Stimulated activated CD8-positive, alpha-beta memory T cell treated with anti-CD3 and anti-CD28 coated beads, Interleukin-12 subunit alpha, Interleukin-12 subunit beta, amount 100 ng/mL, for 4 hours (primary cell): ENCODE measurements around the gene INPP4B.

Source experiments
- DNase-seq: peaks from one replicate; pipeline ENCODE4 v3.0.0-alpha.2; 2020; ENCODE audit warnings: low read depth

INPP4B gene

DNA sequence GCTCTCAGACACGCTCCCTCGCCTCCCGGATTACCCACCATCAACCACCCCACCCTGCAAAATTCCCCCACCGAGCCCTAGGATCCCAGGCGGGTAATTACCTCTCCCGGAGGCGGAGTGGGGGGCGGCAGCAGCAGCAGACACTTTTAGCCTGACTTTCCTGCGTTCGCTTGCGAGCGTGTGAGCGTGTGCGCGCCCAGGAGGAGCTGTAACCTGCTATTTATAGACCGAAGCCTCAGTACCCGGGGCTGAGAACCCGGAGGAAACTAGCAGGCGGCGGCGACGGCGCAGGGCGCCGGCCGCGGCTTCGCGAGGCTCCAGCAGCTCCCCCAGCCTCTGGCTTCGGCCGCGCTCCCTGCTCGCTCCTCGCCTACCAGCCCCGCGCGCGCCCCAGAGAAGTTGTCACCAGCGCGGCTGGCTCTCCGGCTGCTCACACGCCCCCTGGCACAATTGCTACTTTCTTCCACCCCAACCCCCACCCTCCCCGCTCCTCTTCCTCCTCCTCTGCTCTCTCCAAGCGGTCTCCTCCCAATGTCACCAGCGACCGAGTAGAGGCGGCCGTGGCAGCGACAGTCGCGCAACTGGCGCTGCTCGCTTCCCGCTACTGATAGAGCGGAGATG is at the start of gene INPP4B:
Gene INPP4B (minus strand): TSS at position 194 of the 621 bp plus-strand sequence.
- peak; percentile 4 for DNase-seq

DNA sequence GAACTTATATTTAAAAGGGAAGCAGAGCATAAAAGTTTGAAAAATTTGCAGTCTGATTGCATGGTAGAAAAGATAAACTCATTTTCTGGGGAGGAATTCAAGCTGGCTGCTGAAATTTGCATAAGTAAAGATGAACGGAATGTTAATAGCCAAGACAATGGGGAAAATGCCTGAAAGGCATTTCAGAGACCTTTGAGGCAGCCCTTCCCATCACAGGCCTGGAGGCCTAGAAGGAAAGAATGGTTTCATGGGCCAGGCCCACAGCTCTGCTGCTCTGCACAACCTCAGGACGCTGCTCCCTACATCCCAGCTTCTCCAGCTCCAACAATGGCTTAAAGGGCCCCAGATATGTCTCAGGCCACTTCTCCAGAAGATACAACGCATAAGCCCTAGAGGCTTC is 46.9 kb upstream of the INPP4B start:
- DNase-seq = no peak

DNA sequence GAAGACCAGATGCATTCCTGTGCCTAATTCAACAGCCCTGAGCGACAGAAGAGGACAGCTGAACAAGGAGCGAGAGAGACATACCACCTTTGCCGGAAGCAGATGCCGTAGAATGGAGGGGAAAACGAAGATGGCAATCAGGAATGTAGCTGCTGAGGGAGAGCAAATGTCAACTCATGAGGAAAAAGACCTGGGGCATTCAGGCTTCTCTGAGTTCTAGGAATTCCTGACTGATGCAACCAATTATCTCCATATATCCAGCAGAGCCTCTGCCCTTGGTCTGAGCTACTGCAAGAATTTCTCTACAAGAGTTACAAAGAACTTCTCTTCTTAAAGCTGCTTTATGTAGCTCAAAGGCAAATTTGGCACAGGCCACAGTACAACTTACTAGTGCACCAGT is 40.5 kb upstream of the INPP4B start:
- no peak for DNase-seq

DNA sequence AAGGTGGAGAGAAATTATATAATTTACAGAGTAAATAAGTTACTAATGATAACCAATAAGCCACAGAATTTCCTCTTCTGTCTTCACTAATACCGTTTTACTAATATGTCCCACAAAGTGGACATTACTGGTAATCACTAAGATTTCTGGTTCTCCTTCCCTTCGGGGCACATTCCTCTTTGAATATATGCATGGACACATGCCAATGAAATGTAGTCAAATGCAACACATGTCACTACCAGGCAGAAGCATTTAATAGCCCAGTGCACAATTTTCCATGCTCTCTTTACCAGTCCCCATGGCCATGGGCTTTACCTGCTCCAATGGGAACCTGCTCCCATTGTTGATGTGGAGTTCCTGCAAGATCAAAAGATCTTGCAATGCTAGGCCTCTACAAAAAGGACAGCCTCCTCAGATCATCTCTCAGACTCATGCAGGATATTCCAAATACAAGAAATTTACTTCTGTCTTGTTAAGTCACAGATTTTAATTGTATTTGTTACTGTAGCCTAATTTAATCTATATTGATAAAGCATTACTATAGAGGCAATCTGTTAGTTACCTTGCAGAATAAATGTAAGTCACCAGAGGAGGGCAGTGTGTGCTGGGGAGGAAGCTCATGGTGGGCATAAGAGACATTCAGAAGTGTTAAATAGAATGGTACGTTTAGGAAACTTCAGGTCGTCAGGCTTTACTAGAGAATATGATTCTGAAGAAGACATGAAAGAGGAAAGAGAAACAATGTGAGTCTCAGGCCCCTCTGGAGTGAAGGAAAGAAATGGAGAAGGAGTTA is 37.1 kb upstream of the INPP4B start:
- no peak for DNase-seq

DNA sequence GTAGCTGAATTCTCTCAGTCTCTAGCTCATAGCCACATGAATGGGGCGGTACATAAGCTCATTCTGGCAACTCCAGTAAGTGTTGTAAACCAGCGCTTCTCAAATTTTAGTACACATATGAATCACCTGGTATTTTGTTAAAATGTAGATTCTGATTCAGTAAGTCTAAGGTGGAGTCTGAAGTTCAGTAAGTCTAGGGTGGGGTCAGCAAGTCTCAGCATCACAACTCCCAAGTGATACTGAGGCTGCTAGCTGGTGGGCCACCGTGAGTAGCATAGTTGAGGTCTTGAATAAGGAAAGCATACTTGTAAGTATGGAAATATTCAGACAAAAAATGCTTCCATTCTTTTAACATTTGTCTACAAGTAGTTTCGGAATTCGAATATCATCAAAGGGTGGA is 36.1 kb upstream of the INPP4B start:
- no peak for DNase-seq

DNA sequence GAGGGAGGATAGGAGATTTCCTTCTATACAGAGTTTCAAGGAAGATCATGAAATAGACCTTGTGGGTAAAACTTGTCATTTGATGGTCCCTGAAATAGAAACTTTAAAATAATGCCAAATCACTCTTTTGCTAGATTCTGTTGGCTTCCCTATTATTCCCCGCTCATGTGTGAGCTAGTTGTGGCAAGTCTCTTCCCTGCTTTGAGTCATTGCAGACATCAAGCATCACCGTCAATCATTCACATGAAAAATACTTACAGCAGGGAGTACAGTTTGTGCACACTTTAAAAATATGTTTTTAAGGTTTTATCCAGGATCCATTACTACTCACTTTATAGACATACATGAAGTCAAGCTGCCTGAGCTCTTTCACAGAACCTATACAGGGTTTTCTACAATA is 35.2 kb upstream of the INPP4B start:
- no peak for DNase-seq

DNA sequence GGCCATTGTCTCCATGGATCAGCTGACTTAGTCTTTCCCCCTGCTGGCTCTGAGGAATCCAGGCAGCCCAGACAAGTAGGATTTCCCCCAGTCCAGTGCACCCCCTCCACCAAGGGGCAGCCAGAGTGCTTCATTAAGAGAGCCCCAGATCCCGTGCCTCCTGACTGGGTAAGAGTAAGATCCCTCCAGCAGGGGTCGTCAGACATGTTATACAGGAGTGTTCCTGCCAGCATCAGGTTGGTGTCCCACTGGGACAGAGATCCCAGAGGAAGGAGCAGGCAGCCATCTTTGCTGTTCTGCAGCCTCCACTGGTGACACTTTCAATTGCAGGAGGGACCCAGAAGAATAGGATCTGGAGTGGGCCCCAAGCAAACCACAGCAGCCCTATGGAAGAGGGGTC is 29.0 kb upstream of the INPP4B start:
- no peak for DNase-seq

DNA sequence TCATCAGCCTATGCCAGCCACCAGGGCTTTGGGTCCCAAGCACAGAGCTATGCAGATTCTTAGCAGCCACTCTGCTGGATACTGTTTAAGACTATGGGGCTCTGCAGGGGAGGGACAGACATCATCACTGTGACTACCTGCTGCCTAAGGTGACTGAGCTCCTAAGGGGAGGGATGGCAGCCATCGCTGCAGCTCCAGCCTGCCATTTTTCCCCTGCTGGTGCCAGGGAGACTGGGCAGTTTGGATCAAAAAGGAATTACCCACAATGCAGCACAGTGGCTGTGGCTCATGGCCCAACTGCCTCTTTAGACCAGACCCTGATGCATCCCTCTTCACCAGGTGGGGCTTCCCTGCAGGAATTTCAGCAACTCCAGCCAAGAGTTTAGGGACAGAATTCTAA is 28.6 kb upstream of the INPP4B start:
- DNase-seq = no peak

DNA sequence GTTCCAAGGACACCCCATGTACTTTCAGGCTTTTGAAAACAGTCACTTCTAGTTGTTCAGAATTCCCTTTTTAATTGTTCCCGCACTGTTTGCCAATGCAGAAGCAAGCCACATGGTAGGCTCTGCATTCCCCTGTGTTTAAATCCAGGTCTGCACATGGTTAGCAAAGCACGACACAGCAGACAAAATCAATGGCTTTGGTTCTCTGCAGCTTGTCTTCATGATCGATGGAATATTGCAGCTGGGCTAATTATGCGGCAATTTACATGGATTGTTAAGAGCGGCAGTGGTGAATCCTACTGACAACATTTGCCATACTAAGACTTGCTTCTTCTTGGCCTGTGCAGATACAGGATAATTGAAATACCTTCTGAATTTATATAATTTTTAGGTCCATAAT is 20.6 kb upstream of the INPP4B start:
- DNase-seq = no peak

DNA sequence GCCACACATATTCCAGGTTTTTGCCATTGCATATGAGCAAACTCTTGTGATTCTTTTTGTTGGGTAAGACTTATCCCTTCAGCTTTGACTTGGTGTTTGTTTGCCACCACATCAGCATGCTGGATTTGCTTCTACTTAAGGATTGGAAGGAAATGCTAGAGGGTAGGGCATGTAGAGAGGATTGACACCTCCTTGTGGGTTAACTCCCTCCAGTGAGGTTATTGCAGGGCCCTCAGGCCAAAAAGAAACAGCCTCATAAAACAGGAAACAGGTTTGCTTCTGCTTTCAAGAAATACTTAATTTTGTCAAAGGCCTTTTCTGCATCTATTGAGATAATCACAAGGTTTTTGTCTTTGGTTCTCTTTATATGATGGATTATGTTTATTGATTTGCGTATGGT is 15.2 kb upstream of the INPP4B start:
- DNase-seq = no peak

DNA sequence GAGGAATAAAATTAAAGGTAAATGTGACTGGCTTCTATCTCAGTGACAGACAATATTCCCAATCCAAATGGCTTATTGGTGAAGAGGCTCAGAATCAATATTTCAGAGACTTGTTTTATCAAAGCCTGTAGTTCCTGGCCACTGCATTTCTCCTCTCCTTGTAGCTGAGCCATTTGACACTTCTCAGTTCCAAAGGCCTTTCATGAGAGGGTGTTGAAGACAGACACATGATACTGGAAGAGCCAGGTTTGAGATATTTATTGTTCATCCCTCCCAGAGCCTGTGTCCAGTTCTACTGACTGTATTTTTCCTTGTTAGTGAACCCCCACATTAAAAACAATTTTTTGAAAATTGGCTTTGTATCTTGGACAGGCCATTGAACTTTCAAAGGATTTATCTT is 12.9 kb upstream of the INPP4B start:
- DNase-seq = no peak

DNA sequence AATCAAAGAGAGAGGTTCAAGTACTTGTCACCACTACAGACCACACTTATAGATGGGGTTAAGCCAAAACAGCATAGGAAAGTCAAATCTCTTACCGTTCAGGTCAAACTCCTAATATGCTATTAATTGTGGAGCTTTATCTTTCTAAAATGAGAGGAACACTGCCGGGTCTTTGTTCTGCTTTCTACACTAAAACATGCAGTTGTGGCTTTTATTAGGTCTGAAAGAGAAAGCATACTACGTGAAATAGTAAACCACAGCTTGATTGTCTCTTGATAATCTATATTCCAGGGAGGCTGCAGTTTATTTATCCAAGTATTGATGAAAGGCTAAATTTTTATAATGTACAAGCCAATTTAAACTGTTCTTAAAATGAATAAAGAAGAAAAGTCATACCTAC is 12.3 kb upstream of the INPP4B start:
- DNase-seq = no peak

DNA sequence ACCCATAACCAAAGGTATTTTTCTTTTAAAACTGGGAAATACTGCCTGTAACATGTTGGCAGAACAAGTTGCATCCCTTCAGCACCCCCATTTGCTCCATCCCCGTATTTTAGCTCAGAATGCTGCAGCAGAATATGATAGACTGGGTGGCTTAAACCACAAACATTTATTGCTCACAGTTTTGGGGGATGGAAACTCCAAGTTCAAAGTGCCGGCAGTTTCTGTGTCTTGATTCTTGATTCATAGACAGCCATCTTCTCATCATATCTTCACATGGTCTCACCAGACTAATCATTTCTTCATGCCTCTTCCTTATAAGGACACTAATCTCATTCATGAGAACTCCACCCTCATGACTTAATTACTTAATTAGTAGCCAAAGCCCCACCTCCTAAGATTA is 10.5 kb upstream of the INPP4B start:
- no peak for DNase-seq

DNA sequence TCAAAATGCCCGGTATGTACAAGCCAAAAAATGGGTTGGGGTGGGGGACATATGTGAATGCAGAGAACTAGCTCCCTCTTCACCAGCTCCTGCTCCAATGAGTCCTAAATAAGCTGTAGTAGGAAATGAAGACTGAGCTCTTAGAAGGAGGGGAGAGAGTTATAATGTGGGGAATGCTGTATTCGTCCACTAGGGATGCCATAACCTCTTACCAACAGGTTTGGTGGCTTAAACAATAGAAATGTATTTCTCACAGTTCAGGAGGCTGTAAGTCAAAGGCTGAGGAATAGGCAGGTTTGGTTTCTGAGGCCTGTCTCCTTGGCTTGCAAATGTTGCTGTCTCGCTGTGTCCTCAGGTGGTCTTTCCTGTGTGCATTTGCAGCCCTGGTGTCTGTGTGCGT is 4.4 kb upstream of the INPP4B start:
- DNase-seq = no peak

DNA sequence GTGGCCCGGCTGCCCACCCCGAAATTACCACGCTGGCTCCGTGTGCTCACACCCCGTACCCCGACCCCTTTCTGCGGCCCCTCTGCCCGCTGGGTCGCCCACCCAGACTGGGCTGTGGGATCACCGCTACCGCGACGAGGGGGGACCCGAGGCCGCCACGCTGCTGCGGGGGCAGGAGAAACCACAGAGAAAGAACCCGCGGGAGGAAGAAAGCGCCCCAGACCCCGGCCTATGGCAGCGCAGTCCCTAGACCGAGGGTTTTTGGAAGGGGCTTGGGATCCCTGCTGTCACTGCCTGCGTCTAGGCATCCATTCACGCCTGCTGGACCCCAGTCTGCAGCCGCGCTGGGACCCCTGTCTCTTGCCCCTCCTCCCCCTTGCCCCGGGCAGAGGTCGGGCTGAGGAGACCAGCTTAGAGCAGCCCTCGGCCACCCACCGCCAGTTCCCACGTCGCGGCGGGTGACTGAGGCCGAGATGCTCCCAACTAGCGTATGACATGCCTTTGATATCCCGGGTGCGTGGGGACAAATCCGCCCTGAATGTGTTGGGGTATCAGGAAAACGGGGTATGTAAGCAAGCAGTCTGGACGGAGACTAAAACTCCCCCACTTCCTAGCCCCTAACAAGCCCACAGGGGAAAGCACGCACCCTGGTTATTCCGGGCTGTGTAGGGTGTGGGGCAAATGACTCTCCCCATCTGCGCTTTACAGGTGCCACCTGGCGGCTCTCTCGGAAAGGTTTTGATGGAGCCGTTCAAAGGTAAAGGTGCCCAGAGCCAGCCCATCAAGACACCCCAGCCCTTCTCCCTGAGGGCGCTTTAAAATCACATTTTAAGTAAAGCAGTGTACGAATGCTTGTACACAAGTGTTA is 862 bp upstream of the INPP4B start:
- peak; percentile 29 for DNase-seq

DNA sequence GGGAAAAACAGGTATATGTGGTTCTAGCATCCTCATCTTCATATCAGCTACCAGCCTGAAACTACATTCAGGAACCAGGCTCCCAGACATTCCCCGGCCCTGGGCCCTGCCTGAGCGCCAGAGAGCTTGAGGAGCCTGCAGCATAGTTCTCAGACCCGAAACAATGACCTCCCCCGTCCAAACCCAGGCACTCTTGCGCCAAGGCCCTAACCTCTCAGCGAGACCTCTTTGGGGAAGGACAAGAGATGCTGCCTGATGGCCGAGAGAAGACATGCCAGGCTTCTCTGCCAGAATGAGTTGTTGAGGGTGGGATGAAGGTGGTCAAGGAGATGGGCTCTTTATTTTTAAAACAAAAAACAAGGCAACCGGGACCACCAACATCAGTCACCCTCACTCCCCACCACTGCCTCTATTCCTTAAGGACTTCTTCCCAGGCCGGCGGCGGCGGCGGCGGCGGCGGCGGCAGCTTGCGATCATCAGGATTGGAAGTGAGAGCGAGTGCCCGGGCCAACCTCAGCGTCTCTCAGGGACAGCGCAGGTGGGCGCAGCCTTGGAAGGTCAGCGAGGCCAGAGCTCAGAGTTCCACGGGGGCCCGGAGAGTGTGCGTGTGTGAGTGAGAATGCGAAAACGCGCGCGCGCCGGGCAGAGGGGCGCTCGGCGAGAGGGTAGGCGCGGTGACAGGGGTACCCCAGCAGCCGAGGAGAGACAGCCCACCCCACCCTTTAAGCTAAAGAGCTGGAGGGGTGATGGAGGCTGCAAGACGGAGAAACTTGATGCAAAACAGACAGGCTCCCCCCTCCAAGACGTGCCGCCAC is 601 bp downstream of the INPP4B start:
- no peak for DNase-seq

DNA sequence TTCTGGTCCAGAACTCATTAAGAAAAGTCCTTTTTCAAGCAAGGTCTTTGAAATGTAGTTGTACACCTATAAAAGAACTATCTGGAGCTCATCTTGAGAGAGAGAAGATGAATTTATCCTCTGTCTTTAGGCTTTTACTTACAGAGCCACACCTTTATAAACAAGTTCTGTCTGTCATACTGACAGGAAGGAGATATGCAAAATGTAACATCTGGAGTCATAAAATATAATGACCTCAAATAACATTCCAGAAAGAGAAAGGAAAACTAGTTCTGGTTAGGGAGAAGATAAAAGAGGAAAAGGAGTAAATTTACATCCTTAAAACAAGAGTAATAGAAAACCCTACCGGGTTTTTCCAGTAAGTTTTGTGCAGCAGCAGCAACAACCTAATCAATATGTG is 1.3 kb downstream of the INPP4B start:
- no peak for DNase-seq

DNA sequence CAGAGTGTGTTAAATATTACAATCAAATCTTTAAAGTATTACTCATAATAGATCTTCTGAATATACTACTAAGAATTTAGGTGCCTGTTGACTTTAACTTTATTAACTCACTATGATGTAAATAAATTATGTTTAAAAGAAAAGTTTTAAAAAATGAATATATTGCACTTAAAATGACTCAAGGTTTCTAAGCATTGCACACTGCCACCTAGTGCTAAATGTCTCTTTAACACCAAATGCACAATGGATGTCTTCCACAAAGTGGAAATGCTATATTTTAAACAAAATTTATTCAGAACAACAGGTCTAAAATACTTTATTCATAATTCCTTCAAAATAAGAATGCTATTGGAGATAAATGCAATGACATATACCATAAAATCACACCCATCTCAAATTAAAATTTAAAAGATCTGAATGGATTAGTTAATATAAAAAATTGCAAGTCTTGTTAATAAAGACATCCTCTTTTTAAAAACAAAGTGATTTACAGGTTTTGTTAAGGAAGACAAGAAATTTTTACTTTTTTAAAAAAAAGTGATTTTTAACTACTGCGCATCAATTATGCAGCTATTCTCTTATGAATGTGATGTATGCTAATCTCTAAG is 5.5 kb downstream of the INPP4B start:
- DNase-seq = no peak

DNA sequence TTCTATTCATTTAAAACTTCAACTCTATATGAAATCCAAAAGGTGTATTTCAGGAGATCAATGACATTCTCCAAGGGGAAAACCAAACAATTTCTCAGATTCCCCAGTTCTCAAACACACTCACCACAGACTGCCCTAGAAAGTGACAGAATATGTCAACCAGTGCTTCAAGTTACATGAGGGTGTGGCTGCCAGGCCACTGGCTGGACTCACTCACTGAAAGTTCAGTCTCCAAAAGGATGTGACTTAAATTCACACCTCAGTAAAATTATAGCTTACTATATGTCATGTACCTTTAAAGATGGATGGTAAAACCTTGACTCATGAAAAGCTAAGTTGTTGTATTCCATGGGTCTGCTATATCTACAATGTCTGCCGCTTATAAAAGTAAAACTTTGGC is 7.3 kb downstream of the INPP4B start:
- DNase-seq = no peak

DNA sequence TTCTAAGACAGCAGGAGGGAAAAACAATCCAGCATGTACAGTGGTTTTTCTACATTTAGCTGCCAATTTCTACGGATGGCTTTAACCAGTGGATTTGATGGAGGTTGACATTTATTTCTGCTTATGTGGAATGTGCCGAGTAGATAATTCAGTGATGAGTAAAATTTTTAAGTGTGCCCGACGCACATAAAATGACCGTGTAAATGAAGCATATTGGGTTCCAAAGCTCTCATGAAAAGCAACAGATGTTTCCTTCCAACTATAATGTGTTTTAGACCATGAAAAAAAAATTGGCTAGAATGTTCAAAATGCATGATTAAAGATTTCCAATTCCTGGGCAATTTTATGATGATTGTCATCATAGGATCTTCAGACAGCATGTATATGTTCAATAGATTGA is 14.1 kb downstream of the INPP4B start:
- no peak for DNase-seq

DNA sequence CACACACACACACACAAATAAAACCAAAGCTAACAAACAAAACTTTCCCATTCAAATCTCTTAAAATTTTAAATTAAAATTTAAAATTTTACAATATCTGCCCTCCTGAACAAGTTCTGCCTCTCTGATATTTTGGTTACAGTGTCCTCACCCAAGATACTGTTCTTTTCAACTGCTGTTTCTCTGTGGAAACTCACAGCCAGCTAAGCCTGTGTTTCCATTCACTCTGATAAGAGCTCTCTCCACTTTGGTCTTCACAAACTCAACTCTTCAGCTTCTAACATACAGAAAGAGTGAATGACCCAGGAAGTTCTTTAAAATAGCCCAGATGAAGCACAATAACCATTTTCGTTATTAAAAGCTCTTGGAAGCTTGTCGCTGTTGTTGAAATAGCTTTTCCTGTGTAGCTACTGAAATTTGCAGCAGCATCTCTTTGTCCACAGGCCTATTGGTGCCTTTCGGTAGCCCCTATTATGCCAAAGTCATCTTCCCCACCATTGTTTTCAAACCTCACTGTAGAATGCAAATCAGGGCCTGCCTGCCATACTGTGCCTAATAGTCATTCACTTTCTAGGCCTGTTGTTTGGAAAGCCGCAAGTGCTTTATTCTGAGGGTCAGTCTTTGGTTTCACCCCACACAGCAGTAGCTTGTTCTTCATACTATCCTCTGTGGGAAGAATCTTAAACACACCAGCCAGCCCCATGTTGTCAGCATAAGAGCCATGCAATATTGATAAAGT is 19.4 kb downstream of the INPP4B start:
- no peak for DNase-seq
